Measurements from ENCODE around the gene NFATC2. TPM values are rescaled to one million over a fixed set of nuclear protein-coding genes. Genes with fewer than 3 reads are reported as not detected.

The NFATC2 gene
- polyA plus RNA-seq, 1 of the 3 experiments (the other 2 are of a cell fraction), result 0.36 TPM

GRCh38 chr20:51444922-51445438 is 97.5 kb downstream of the NFATC2 start (continued):
- TF ChIP-seq FOXJ3 (CRISPR knock-in tag; IDR thresholded peaks at IDR 0.05) (no peak), MXI1 (IDR thresholded peaks at IDR 0.05; ENCODE audit: low read depth, low read length) (no peak; the same call in 1 of the 2 replicates), NRF1 (IDR thresholded peaks at IDR 0.05; ENCODE audit: low read depth, low read length) (no peak), FOXM1 (IDR thresholded peaks at IDR 0.05; ENCODE audit: low read depth) (no peak), RFX5 (IDR thresholded peaks at IDR 0.05; ENCODE audit: low read length) (no peak), PBX3 (IDR thresholded peaks at IDR 0.05) (no peak), TAF1 (IDR thresholded peaks at IDR 0.05; ENCODE audit: borderline replicate concordance, low read depth, low read length) (no peak)

GRCh38 chr20:51444467-51444866 is 98.1 kb downstream of the NFATC2 start:
- WGBS (ENCODE audit: low lambda C conversion rate), result 6% methylated on average over 9 of the region's 9 CpGs
- Histone ChIP-seq H3K27ac (ENCODE audit: low read depth in 2 of 2, low read length in 1 of 2) (peak overlapping the region; percentile 97 to 99), H3K4me1 (ENCODE audit: control insufficient read depth in 1 of 2, insufficient read depth in 2 of 2, low read depth in 1 of 2, low read length in 1 of 2) (peaks cover 20 to 35% of the 10 kb centered on the region in 2 experiments), H3K4me3 (ENCODE audit: low read depth in 2 of 2, low read length in 1 of 2) (peak overlapping the region in 1 of 2 experiments; percentile 1; a peak in 1 of 4 replicates), H4K20me1 (ENCODE audit: insufficient read depth) (no peaks in the 10 kb centered on the region), H3K27me3 (ENCODE audit: insufficient read depth) (no peaks in the 10 kb centered on the region), H2AFZ (ENCODE audit: low read depth) (peak overlapping the region; percentile 12; the same call in 1 of the 2 replicates), H3K9ac (peak overlapping the region; percentile 87; the same call in 1 of the 2 replicates), H3F3A (replicated peaks; ENCODE audit: insufficient read depth) (peaks cover 39% of the 10 kb centered on the region), H3K79me2 (ENCODE audit: insufficient read depth) (no peaks in the 10 kb centered on the region), H3K36me3 (replicated peaks in 1 of 2; ENCODE audit: control insufficient read depth in 1 of 2, insufficient read depth in 2 of 2, low read length in 1 of 2) (no peaks in the 10 kb centered on the region), H3K9me2 (no peaks in the 10 kb centered on the region), H3K9me3 (no peaks in the 10 kb centered on the region), H3K4me2 (peak overlapping the region; percentile 66; the same call in 1 of the 2 replicates)
- POLR2A ChIA-PET, result interaction anchor here (0.7 kb wide), 1 partner anchor 32 kb away, joined by 3 read pairs; no protein-coding TSS in a partner anchor
- CTCF ChIA-PET, result interaction anchor here (0.7 to 1.8 kb wide), 7 partner anchors 12 to 637 kb away, joined by 3 to 5 read pairs (median 4); no protein-coding TSS in a partner anchor
- DNase-seq, result peak; percentile 83
- peak; percentile 58; the same call in 1 of the 2 replicates for TF ChIP-seq TAF1 (IDR thresholded peaks at IDR 0.05; ENCODE audit: borderline replicate concordance, low read depth, low read length)
- TF ChIP-seq GABPA (IDR thresholded peaks at IDR 0.05; ENCODE audit: low read depth), result 0 out of 2 replicates have a peak, but pooled peaks have one; percentile 16
- TF ChIP-seq CHD2 (IDR thresholded peaks at IDR 0.05; ENCODE audit: low read length, partially characterized antibody), result peak; percentile 63
- peak; percentile 100 for TF ChIP-seq TCF12 (IDR thresholded peaks at IDR 0.05)
- TF ChIP-seq FOXJ3 (CRISPR knock-in tag; IDR thresholded peaks at IDR 0.05), result no peak
- no peak; the same call in 1 of the 2 replicates for TF ChIP-seq MEF2A (IDR thresholded peaks at IDR 0.05; ENCODE audit: borderline replicate concordance, low read depth)
- TF ChIP-seq JUND (IDR thresholded peaks at IDR 0.05), result peak; percentile 85
- TF ChIP-seq REST (IDR thresholded peaks at IDR 0.05; ENCODE audit: low read depth, low read length), result peak; percentile 45; the same call in 1 of the 2 replicates
- no peak for TF ChIP-seq RFX5 (IDR thresholded peaks at IDR 0.05; ENCODE audit: low read length)
- peak; percentile 78; the same call in 1 of the 2 replicates for TF ChIP-seq MXI1 (IDR thresholded peaks at IDR 0.05; ENCODE audit: low read depth, low read length)
- peak; percentile 78 to 89; a peak in 3 of 4 replicates for TF ChIP-seq EP300 (IDR thresholded peaks at IDR 0.05; ENCODE audit: borderline replicate concordance in 1 of 2, low read depth in 1 of 2, low read length in 1 of 2)
- TF ChIP-seq YY1 (IDR thresholded peaks at IDR 0.05; ENCODE audit: low read depth), result 0 out of 2 replicates have a peak, but pooled peaks have one; percentile 60
- TF ChIP-seq POLR2AphosphoS5 (IDR thresholded peaks at IDR 0.05; ENCODE audit: low read depth, low read length), result peak; percentile 88
- peak; percentile 80; the same call in 1 of the 2 replicates for TF ChIP-seq RXRA (IDR thresholded peaks at IDR 0.05; ENCODE audit: borderline replicate concordance, low read depth)
- peak; percentile 84 for TF ChIP-seq TEAD4 (IDR thresholded peaks at IDR 0.05; ENCODE audit: borderline replicate concordance, insufficient read depth)
- peak; percentile 85 for TF ChIP-seq FOXM1 (IDR thresholded peaks at IDR 0.05; ENCODE audit: low read depth)
- peak; percentile 37; the same call in 1 of the 2 replicates for TF ChIP-seq FOSL2 (IDR thresholded peaks at IDR 0.05; ENCODE audit: borderline replicate concordance, low read depth)
- peak; percentile 78 for TF ChIP-seq RCOR1 (IDR thresholded peaks at IDR 0.05; ENCODE audit: low read length)
- TF ChIP-seq USF1 (IDR thresholded peaks at IDR 0.05; ENCODE audit: borderline replicate concordance, low read depth), result no peak
- peak; percentile 43; the same call in 1 of the 2 replicates for TF ChIP-seq ELF1 (IDR thresholded peaks at IDR 0.05)
- TF ChIP-seq MAX (IDR thresholded peaks at IDR 0.05; ENCODE audit: low read depth), result peak; percentile 96
- no peak for TF ChIP-seq USF2 (IDR thresholded peaks at IDR 0.05; ENCODE audit: borderline replicate concordance, low read depth, low read length)
- TF ChIP-seq GATA2 (CRISPR knock-in tag; IDR thresholded peaks at IDR 0.05), result no peak
